Hematopoietic multipotent progenitor cell treated with erythropoietin and hydrocortisone succinate and interleukin-3 and kit ligand, for 6 days (in vitro differentiated cells): Measurements from ENCODE around the gene PHF19.

Experiments
- DNase-seq: peaks from one replicate; pipeline ENCODE4 v3.0.0-alpha.2; 2015

The PHF19 gene

DNA sequence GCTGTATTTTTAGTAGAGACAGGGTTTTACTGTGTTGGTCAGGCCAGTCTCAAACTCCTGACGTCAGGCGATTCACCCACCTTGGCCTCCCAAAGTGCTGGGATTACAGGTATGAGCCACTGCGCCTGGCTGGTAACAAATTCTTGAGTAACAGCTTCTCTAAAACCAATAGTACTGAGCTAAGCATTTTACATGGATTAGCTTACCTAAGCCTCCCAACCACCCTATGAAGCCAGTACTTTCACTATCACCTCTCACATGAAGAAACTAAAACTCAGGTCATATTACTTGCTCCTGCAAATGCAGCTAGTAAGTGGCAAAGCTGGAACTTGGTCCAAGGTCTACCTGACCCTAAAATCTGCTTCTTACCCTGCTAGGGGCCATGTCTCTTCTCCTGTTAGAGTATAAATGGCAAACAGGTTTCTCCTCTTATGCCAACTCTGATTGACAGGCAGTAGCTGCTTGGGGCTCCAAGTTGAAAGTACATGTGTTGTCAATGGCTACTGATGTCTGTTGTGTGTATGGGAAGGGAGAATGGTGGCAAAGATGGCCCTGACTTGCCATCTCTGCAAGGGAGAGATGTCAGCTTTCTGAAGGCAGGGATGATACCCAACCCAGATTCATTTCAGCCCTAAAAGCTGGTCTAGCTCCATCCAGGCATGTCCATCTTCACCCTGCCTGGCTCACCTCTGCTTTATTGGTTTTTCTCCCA, 4.0 kb downstream of the PHF19 start:
- no peak for DNase-seq

DNA sequence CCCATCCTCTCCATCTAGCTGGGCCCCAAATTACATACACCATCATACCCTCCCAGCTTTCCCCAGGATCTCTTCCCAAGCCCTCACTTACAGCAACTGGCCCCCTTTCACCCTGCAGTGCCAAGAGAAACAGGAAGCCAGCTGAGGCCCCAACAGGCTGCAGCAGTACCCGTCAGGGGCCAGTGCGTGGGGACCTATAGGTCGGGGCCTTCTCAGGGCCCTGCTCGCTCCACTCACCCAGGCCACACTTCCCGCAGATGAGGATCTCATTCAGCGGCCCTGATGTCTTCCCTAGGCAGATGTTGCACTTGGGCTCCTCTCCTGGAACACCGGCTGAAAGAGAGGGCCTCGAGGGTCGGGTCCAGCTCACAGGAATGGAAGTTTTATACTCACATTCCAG, 6.8 kb downstream of the PHF19 start:
- DNase-seq: peak; percentile 14

DNA sequence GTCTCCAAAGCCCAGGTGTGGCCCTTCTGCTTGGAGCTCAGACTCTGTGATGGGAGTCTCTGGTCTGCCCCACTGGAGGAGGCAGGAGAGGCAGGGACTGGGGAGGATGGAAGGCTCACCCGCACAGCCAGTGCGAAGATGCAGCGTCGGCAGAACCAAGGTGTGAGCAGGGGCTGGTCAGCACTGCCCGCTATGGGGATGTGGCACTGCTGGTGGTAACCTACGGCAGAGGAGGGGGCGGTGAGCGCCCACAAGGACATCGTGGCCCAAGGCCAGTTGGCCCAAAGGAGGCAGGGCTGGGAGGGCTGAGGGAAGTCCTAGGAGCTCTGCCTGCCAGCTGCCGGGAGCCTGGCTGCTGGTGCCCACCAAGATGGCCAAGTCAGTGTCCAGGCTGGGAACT, 7.3 kb downstream of the PHF19 start:
- DNase-seq: no peak

- no peak for DNase-seq
These were observed 7.7 kb downstream of the PHF19 start for GRCh38 chr9:120869360-120869687.

DNA sequence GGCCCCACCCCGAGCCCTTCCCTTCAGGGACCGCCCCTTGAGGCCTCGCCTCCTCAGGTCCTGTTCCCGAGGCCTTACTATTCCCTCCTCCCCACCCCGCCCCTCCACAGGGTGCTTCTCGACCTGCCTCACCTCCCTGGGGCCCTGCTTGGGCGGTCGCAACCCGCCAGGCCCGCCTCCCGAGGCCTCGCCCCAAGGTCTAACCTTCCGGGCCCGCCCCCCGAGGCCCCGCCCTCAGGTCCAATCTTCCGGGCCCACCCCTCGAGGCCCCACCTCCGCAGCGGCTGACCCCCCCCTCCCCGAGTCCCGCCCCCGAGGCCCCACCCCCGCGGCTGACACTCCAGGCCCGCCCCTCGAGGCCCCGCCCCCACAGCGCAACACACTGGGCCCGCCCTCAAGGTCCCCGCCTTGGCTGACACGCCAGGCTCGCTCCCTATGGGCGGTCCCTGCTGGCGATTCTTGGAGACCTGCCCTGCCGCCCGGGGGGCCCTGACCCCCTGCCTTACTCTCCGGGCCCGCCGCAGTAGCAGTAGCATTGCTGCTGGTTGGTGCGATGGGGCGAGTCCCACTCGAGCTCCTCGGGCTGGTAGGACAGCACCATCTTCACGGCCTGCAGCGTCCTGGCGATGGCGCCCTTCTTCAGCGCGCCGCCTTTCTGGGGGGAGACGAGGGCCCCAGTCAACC, 8.2 kb downstream of the PHF19 start:
- peak; percentile 98 for DNase-seq

DNA sequence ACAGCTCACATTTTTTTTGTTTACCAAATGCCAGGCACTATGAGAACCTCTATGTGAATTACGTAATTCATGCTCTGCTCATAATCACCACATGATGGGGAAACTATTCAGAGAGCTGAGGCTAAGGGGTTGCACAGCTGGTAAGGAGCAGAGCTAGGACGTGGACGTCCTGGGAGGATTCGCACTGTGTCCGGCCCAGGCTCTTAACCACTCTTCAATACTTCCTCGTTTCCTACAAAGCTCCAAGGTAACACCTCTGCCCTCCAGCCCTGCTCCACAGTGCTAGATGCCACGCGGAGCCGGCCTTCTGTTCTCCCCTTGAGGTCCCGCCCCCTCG, 8.7 kb downstream of the PHF19 start:
- DNase-seq: no peak

GRCh38 chr9:120867676-120868338, 9.2 kb downstream of the PHF19 start:
- DNase-seq: no peak

- DNase-seq: no peak
These were observed 10.3 kb downstream of the PHF19 start for GRCh38 chr9:120866651-120867050.

DNA sequence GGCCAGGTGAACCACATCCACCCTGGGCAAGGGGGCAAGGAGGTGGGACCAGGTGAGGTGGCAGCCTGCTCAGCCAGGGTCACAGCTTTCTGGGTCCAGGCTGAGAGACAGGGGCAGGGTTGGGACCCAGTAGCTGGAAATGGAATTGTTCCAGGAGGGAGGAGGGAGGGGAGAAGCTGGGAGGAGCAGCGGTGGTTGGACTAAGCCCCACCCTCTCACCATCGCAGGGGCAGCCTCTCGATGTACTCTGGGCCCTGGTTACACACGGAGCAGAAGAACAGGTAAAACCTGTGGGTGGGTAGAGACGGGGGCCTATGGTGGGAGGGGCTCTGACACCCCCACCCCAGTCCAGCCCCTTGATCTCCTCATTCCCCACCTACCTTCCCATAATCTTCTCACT, 11.2 kb downstream of the PHF19 start:
- no peak for DNase-seq

- no peak for DNase-seq
These were observed 11.8 kb downstream of the PHF19 start for GRCh38 chr9:120865176-120865575.

DNA sequence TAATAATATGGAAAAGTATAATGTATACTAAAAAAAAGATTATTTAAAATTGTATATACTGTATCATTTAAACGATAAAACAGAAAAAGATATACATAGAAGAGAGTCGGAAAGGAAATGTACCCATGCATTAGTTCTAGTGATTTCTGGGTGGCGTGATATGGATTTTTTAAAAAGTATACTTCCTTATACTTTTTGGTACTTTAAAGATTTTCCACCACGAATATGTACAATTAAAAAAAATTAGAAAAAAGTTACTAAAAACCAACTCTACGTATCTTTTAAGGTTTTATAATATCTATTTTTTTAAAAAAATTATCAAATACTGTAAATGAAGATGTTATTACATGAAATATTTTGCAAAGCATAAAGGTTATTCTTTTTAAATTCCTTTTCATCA, 12.3 kb downstream of the PHF19 start:
- DNase-seq: no peak

DNA sequence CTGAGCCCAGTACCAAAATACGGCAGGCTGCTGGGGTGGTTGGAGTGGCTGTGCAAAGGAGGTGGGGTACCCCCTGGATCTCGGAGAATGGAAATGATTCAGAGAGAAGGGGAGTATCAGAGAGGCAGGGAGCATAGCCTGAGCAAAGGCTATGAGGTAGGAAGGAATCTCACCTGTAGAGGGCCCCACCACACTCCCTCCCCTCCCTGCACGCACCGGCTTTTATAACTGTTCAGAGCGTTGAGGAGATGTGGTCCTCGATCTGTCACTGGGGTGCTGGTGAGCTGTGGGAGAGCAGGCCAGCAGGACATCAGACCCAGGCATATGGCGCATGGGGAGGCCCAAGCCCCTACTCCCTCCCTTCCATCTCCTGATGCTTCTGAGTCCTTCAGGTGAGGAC, 13.2 kb downstream of the PHF19 start:
- DNase-seq: no peak

- no peak for DNase-seq
These were observed 14.5 kb downstream of the PHF19 start for GRCh38 chr9:120862452-120862851.

GRCh38 chr9:120861935-120862334, 15.1 kb downstream of the PHF19 start:
- DNase-seq: no peak

DNA sequence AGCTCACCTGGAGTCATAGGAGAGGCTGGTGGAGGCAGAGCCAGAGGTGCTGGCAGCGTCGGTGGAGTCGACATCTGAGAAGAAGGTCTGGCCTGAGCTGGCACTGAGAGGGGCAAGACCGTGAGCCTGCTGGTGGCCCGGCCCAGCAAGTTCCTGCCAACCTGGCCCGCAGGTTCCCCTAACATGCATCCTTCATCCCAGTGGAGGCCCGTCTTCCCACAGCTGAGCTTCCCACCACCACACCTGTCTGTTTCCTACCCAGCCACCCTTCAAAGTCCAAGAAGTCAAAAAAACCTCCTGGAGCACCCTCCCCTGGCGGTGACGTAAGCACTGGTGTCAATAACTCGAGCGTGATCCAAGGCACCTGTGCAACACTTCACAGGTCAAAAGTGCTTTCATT, 16.9 kb downstream of the PHF19 start:
- no peak for DNase-seq

GRCh38 chr9:120859361-120859760, 17.6 kb downstream of the PHF19 start:
- no peak for DNase-seq

GRCh38 chr9:120857902-120858301, 19.1 kb downstream of the PHF19 start:
- DNase-seq: no peak

GRCh38 chr9:120857481-120857880, 19.5 kb downstream of the PHF19 start:
- DNase-seq: no peak

DNA sequence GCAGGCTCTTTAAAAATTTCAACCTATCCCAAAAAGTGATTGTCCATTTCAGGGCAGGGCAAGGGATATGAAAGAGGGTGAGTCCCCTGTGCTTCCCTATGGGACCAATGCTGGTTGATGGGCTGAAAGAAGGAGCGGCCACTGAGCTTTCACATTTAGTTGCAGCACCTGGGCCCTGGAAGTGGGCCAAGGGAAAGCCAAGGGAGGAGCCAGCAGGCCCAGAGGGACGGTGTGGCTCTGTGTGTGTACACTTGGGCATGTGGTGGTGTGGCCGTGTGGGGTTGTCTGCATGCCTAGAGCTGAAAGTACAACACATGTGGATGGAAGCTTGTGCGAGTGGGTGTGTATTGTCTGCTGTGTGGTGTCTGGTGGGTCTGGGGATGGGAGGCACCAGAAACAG, 20.3 kb downstream of the PHF19 start:
- no peak for DNase-seq

GRCh38 chr9:120855827-120856670, 20.9 kb downstream of the PHF19 start:
- no peak for DNase-seq

- DNase-seq: no peak
These were observed 22.2 kb downstream of the PHF19 start for GRCh38 chr9:120854596-120855327.

DNA sequence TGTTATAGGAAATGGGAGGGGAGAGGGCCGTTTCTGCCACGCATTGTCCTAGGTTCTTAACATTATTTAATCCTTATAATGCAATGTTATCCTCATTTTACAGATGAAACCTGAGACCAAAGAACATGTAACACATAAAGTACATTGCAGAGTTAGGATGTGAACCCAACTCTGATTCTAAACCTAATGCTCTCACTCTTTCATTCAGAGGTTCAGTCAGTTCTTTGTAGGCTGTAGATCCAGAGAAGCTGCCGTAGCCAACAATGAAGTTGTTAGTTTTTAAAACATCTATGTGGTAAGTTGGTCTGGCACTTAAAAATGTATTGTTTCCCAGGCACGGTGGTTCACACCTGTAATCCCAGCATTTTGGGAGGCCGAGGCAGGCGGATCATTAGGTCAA, 23.8 kb downstream of the PHF19 start:
- no peak for DNase-seq
